NCI-H1694 (cell line): ENCODE measurements around the gene ABAT.

Experiments used
- DNase-seq: peaks from one replicate; lab custom pipeline; 2025; lab: John Stamatoyannopoulos, UW

Gene ABAT

GRCh38 chr16:8818504-8819270 lies 144.3 kb downstream of the ABAT start:
- DNase-seq = no peak

DNA sequence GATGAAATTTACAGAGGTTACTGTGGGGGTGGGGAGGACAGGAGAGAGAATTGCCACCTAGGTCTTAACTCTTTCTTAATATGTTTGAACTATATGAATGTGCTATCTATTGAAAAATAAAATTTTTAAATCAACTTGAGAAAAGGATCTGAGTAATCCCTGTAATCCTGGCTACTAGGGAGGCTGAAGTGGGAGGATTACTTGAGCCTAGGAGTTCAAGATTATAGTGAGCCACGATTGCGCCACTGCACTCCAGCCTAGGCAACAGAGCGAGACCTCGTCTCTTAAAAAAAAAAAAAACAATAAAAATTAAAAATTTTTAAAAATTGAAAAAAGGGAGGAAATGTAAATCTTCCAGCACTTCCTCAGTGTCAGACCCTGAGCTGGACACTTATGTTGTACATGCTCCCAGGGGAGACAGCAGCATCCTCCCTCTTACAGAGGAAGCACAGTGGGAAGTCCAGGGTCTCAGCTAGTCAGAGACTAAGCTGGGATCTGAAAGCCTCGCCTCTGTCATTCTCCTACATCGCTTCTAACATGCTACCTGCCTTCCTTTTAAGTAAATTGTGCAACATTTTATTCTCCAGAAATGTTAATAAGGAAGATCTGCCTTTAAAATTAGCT lies 145.1 kb downstream of the ABAT start:
- DNase-seq = no peak

- no peak for DNase-seq
Measured at GRCh38 chr16:8822403-8822802, 148.0 kb downstream of the ABAT start.

GRCh38 chr16:8826278-8826879 lies 152.0 kb downstream of the ABAT start:
- DNase-seq = no peak

DNA sequence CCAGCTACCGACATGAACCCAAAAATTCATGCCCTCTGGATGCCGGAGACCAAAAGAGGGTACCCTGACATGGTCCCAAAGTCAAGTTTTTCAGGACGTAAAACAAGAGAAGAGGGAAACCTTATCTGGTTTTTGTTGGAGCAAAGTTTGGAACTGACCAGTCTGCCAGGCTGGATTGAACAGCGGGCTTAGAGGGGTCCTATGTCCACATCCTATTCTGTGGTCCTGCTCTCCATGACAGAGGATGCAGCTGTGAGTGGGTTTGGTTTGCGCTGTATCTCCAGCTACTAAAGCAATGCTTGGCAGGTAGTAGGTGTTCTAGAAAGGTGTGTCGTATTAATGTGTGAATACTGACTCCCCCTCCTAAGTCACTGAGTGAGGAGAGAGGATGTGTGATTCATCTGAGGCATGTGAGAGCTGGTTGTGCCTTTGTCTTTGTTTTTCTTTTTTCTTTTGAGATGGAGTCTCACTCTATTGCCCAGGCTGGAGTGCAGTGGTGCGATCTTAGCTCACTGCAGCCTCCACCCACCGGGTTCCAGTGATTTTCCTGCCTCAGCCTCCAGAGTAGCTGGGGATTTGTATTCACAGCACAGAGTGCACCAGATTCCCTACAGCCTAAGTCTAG lies 154.2 kb downstream of the ABAT start:
- no peak for DNase-seq

- no peak for DNase-seq
Measured at GRCh38 chr16:8831450-8831849, 157.0 kb downstream of the ABAT start.

- no peak for DNase-seq
Measured at GRCh38 chr16:8831871-8832716, 157.7 kb downstream of the ABAT start.

DNA sequence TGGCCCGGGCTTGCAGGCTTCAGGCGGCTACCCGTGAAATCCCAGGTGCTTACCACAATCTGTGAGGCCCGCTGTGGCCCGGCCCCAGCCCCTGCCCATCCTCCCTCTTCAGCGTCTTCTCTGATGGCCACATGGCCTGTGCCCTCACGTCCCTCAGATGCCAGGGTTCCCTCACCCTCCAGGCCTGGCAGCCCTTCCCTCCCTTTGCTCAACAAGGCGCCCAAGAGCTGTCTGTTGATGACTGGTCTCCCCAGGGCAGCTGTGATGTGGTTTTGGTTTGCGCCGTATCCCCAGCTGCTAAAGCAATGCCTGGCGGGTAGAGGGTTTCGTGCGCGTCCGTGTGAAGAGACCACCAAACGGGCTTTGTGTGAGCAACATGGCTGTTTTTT lies 158.3 kb downstream of the ABAT start:
- no peak for DNase-seq
